ENCODE results near the gene DUSP15. TPM values are rescaled to one million over a fixed set of nuclear protein-coding genes. Genes with fewer than 3 reads are reported as not detected.
"Not testable (repeated sequence)": the region's sequence is repeated elsewhere in the genome, so short reads cannot be mapped to it uniquely, and the experiment has no call there.

The DUSP15 gene
- polyA plus RNA-seq, 1 donor from 2014 or later = 62.7 TPM

DNA sequence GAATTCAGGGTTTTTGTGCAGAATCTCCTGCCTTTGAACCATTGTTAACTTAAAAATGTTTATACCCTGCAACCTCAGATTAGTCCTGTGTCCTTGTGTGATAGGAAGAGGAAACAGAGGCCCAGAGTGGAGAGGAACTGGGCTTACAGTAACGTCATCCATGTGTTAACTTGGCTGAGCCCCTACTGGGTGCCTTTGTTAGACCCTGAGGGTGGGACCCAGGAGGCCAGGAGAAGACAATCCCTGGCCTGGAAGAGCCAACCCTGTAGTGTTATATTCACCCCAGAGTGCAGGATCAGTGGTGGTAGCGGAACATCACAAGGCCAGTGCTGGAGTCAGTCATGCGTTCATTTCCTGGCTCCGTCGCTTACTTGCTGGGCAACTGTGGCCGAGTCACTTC, 40.6 kb downstream of the DUSP15 start:
- Histone ChIP-seq H3K9ac (ENCODE audit: low read length) (no peak overlapping the region), H3K79me2 (replicated peaks; ENCODE audit: insufficient read depth, low read length) (no peaks in the 10 kb centered on the region), H3K27me3 (ENCODE audit: insufficient read depth, low read depth, low read length) (no peaks in the 10 kb centered on the region), H3K27ac (ENCODE audit: low read length) (no peak overlapping the region), H3K9me2 (ENCODE audit: insufficient read depth, low read length) (no peaks in the 10 kb centered on the region), H2AFZ (ENCODE audit: low read depth, low read length) (no peak overlapping the region), H4K20me1 (ENCODE audit: insufficient read depth) (no peaks in the 10 kb centered on the region), H3F3A (ENCODE audit: insufficient read depth, low read length, poor library complexity, severe bottlenecking) (no peaks in the 10 kb centered on the region), H3K4me3 (ENCODE audit: low read length) (no peak overlapping the region), H3K4me2 (ENCODE audit: low read length) (no peak overlapping the region), H3K9me3 (ENCODE audit: low read length) (no peaks in the 10 kb centered on the region), H3K36me3 (ENCODE audit: insufficient read depth, low read length) (no peaks in the 10 kb centered on the region)
- TF ChIP-seq MXI1 (conservative IDR thresholded peaks at IDR 0.05; ENCODE audit: poor library complexity, severe bottlenecking) (no peak), EZH2 (IDR thresholded peaks at IDR 0.05; ENCODE audit: borderline replicate concordance, insufficient read depth, low read length, poor library complexity, severe bottlenecking) (no peak), RAD21 (conservative IDR thresholded peaks at IDR 0.05) (no peak), EP300 (conservative IDR thresholded peaks at IDR 0.05; ENCODE audit: poor library complexity, severe bottlenecking) (no peak), TAF1 (IDR thresholded peaks at IDR 0.05; ENCODE audit: low read depth) (no peak)
- TF ChIP-seq, protein P1, sequence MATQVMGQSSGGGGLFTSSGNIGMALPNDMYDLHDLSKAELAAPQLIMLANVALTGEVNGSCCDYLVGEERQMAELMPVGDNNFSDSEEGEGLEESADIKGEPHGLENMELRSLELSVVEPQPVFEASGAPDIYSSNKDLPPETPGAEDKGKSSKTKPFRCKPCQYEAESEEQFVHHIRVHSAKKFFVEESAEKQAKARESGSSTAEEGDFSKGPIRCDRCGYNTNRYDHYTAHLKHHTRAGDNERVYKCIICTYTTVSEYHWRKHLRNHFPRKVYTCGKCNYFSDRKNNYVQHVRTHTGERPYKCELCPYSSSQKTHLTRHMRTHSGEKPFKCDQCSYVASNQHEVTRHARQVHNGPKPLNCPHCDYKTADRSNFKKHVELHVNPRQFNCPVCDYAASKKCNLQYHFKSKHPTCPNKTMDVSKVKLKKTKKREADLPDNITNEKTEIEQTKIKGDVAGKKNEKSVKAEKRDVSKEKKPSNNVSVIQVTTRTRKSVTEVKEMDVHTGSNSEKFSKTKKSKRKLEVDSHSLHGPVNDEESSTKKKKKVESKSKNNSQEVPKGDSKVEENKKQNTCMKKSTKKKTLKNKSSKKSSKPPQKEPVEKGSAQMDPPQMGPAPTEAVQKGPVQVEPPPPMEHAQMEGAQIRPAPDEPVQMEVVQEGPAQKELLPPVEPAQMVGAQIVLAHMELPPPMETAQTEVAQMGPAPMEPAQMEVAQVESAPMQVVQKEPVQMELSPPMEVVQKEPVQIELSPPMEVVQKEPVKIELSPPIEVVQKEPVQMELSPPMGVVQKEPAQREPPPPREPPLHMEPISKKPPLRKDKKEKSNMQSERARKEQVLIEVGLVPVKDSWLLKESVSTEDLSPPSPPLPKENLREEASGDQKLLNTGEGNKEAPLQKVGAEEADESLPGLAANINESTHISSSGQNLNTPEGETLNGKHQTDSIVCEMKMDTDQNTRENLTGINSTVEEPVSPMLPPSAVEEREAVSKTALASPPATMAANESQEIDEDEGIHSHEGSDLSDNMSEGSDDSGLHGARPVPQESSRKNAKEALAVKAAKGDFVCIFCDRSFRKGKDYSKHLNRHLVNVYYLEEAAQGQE (IDR thresholded peaks at IDR 0.05; ENCODE audit: borderline replicate concordance) = no peak
- TF ChIP-seq, protein P2, sequence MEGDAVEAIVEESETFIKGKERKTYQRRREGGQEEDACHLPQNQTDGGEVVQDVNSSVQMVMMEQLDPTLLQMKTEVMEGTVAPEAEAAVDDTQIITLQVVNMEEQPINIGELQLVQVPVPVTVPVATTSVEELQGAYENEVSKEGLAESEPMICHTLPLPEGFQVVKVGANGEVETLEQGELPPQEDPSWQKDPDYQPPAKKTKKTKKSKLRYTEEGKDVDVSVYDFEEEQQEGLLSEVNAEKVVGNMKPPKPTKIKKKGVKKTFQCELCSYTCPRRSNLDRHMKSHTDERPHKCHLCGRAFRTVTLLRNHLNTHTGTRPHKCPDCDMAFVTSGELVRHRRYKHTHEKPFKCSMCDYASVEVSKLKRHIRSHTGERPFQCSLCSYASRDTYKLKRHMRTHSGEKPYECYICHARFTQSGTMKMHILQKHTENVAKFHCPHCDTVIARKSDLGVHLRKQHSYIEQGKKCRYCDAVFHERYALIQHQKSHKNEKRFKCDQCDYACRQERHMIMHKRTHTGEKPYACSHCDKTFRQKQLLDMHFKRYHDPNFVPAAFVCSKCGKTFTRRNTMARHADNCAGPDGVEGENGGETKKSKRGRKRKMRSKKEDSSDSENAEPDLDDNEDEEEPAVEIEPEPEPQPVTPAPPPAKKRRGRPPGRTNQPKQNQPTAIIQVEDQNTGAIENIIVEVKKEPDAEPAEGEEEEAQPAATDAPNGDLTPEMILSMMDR (IDR thresholded peaks at IDR 0.05; ENCODE audit: poor library complexity, severe bottlenecking) = no peak

DNA sequence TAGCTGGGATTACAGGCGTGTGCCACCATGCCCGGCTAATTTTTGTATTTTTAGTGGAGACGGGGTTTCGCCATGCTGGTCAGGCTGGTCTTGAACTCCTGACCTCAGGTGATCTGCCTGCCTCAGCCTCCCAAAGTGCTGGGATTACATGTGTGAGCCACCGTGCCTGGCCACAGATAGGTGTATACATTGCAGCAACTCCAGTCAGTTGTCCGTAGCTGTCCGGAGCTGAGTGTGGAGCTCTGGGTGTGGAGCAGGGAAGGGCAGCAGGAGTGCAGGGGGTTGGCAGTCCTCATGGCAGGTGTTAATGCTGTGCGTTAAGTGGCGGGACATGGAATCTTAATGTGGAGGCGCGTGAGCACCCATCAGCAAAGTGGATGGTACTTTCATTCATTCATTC, 42.3 kb downstream of the DUSP15 start:
- H3F3A ChIP-seq (ENCODE audit: insufficient read depth, low read length, poor library complexity, severe bottlenecking); H3K9me2 ChIP-seq (ENCODE audit: insufficient read depth, low read length); H3K9me3 ChIP-seq (ENCODE audit: low read length); H3K79me2 ChIP-seq (replicated peaks; ENCODE audit: insufficient read depth, low read length); H3K36me3 ChIP-seq (ENCODE audit: insufficient read depth, low read length); H3K9ac ChIP-seq (ENCODE audit: low read length); H3K4me2 ChIP-seq (ENCODE audit: low read length); H3K27ac ChIP-seq (ENCODE audit: low read length); H2AFZ ChIP-seq (ENCODE audit: low read depth, low read length); H3K27me3 ChIP-seq (ENCODE audit: insufficient read depth, low read depth, low read length); H3K4me3 ChIP-seq (ENCODE audit: low read length); H4K20me1 ChIP-seq (ENCODE audit: insufficient read depth): not testable (repeated sequence)

DNA sequence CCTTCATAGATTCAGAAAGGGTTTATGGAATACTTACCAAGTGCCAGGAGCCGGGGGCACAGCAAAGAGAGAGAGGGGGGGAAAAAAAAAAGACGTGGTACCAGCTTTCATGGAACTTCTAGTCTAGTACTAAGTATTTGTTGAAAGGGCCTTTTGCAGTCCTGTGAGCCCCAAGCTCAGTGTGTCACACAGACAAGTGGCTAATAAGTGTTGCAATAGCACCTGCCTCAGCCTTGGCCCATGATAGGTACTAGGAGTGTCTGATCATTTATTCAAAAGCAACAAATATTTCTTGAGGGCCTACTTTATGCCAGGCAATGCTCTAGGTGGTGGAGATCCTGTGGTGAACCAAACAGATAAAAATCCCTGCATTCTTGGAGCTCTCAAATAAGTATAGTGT, 43.3 kb downstream of the DUSP15 start:
- Histone ChIP-seq H3K27ac (ENCODE audit: low read length) (no peak overlapping the region), H3F3A (ENCODE audit: insufficient read depth, low read length, poor library complexity, severe bottlenecking) (no peaks in the 10 kb centered on the region), H2AFZ (ENCODE audit: low read depth, low read length) (no peak overlapping the region), H3K79me2 (replicated peaks; ENCODE audit: insufficient read depth, low read length) (no peaks in the 10 kb centered on the region), H3K4me2 (ENCODE audit: low read length) (no peak overlapping the region), H3K9me3 (ENCODE audit: low read length) (no peaks in the 10 kb centered on the region), H3K9ac (ENCODE audit: low read length) (no peak overlapping the region), H3K27me3 (ENCODE audit: insufficient read depth, low read depth, low read length) (no peaks in the 10 kb centered on the region), H4K20me1 (ENCODE audit: insufficient read depth) (no peaks in the 10 kb centered on the region), H3K4me3 (ENCODE audit: low read length) (no peak overlapping the region), H3K9me2 (ENCODE audit: insufficient read depth, low read length) (no peaks in the 10 kb centered on the region), H3K36me3 (ENCODE audit: insufficient read depth, low read length) (no peaks in the 10 kb centered on the region)
- TF ChIP-seq EP300 (conservative IDR thresholded peaks at IDR 0.05; ENCODE audit: poor library complexity, severe bottlenecking) = no peak
- TF ChIP-seq, protein P1 (IDR thresholded peaks at IDR 0.05; ENCODE audit: borderline replicate concordance) = no peak
- no peak for TF ChIP-seq SMC3 (conservative IDR thresholded peaks at IDR 0.05; ENCODE audit: poor library complexity)
- TF ChIP-seq, protein P2 (IDR thresholded peaks at IDR 0.05; ENCODE audit: poor library complexity, severe bottlenecking) = no peak
- no peak for TF ChIP-seq MXI1 (conservative IDR thresholded peaks at IDR 0.05; ENCODE audit: poor library complexity, severe bottlenecking)
- no peak for TF ChIP-seq EZH2 (IDR thresholded peaks at IDR 0.05; ENCODE audit: borderline replicate concordance, insufficient read depth, low read length, poor library complexity, severe bottlenecking)
- TF ChIP-seq POLR2AphosphoS5 (IDR thresholded peaks at IDR 0.05) = no peak
